H1 (cell line): ENCODE data around the gene EPS8. TPM values are rescaled to one million over a fixed set of nuclear protein-coding genes. Genes with fewer than 3 reads are reported as not detected.

Source experiments
- CTCF ChIA-PET: fragments of 300-600 bp; sonication (Branson Sonifier 250); formaldehyde crosslinking; loops from one replicate; lab custom pipeline; 2021; ENCODE audit not compliant: partially characterized antibody; lab: Charles Lee
- POLR2A ChIA-PET: fragments of 300-600 bp; sonication (Branson Sonifier 250); formaldehyde crosslinking; loops from one replicate; lab custom pipeline; 2021; ENCODE audit warnings: inconsistent platforms; ENCODE audit not compliant: partially characterized antibody; lab: Charles Lee
- DNase-seq, 2 experiments: peaks; one replicate each; pipeline versions ENCODE4 v3.0.0 to v3.0.0-alpha.2; 2010 to 2022; ENCODE audit warnings: low spot score in 2 of 2, low read depth in 1 of 2, mixed read lengths in 1 of 2
- FAIRE-seq: peaks from 2 replicates; lab custom pipeline; 2011; peaks lifted over from hg19 to GRCh38; lab: Jason Lieb, UNC
- H2AFZ ChIP-seq: 2 replicates; pipeline ENCODE4 v1.8.1; 2012; ENCODE audit warnings: low read length, inconsistent platforms
- H2AK5ac ChIP-seq: 2 replicates; pipeline ENCODE4 v1.6.1; 2013; ENCODE audit warnings: low read depth, low read length
- H2BK120ac ChIP-seq: replicated peaks from 2 replicates; pipeline ENCODE3; 2013; ENCODE audit warnings: low read depth, low read length, inconsistent platforms
- H2BK12ac ChIP-seq: 2 replicates; pipeline ENCODE4 v1.6.1; 2013; ENCODE audit warnings: low read depth, low read length
- H2BK15ac ChIP-seq: 2 replicates; pipeline ENCODE4 v1.6.1; 2013; ENCODE audit warnings: low read length
- H2BK20ac ChIP-seq: 2 replicates; pipeline ENCODE4 v1.6.1; 2013; ENCODE audit warnings: low read length
- H2BK5ac ChIP-seq: 2 replicates; pipeline ENCODE4 v1.6.1; 2013; ENCODE audit warnings: low read depth, low read length
- H3K14ac ChIP-seq: 2 replicates; pipeline ENCODE4 v1.6.1; 2013; ENCODE audit warnings: inconsistent platforms; ENCODE audit not compliant: insufficient read length
- H3K18ac ChIP-seq: 2 replicates; pipeline ENCODE4 v1.6.1; 2013; ENCODE audit warnings: low read length; ENCODE audit errors: extremely low read depth
- H3K23ac ChIP-seq: 2 replicates; pipeline ENCODE4 v1.6.1; 2013; ENCODE audit warnings: inconsistent platforms; ENCODE audit not compliant: insufficient read length
- H3K23me2 ChIP-seq: 2 replicates; pipeline ENCODE4 v1.6.1; 2013; ENCODE audit warnings: low read depth, low read length
- H3K27ac ChIP-seq: 2 replicates; pipeline ENCODE4 v1.6.1; 2011; ENCODE audit warnings: low read depth, low read length, inconsistent platforms
- H3K27me3 ChIP-seq, 4 experiments: replicated peaks in 1 of 4; 1 replicate in 1 of 4; 2 replicates in 3 of 4; pipeline versions ENCODE4 v1.6.1 to v1.8.1; 2011 to 2013; ENCODE audit warnings: low read length in 3 of 4, mild to moderate bottlenecking in 3 of 4, inconsistent platforms in 2 of 4, mixed read lengths in 2 of 4, moderate library complexity in 1 of 4; ENCODE audit not compliant: control insufficient read depth in 3 of 4, insufficient read depth in 3 of 4; ENCODE audit errors: extremely low read depth in 1 of 4
- H3K36me3 ChIP-seq, 4 experiments: 2 replicates each; pipeline versions ENCODE4 v1.6.1 to v1.8.1; 2011 to 2013; ENCODE audit warnings: mild to moderate bottlenecking in 4 of 4, low read length in 3 of 4, moderate library complexity in 2 of 4, control low read depth in 1 of 4, inconsistent platforms in 1 of 4; ENCODE audit not compliant: insufficient read depth in 4 of 4, control insufficient read depth in 2 of 4
- H3K4ac ChIP-seq: replicated peaks from 2 replicates; pipeline ENCODE3; 2013; ENCODE audit warnings: low read length, low read depth, mixed read lengths, inconsistent platforms; ENCODE audit not compliant: insufficient read length
- H3K4me1 ChIP-seq, 4 experiments: replicated peaks in 1 of 4; 1 replicate in 1 of 4; 2 replicates in 3 of 4; pipeline versions ENCODE4 v1.6.1 to v1.8.1; 2011 to 2013; ENCODE audit warnings: low read length in 3 of 4, inconsistent platforms in 2 of 4, mixed read lengths in 1 of 4; ENCODE audit not compliant: insufficient read depth in 4 of 4, control insufficient read depth in 3 of 4
- H3K4me2 ChIP-seq, 2 experiments: 2 replicates each; pipeline versions ENCODE4 v1.6.1 to v1.8.1; 2011 to 2013; ENCODE audit warnings: low read depth in 2 of 2, low read length in 2 of 2, control low read depth in 1 of 2, inconsistent platforms in 1 of 2, mild to moderate bottlenecking in 1 of 2; ENCODE audit not compliant: insufficient read depth in 1 of 2
- H3K4me3 ChIP-seq, 4 experiments: fragments of 200-600, 300-600 bp in 1 of 4; sonication (generic), shearing (Covaris generic), sonication (Bioruptor Twin) in 1 of 4; 2 replicates each; pipeline versions ENCODE4 v1.5.1 to v1.8.1; 2011 to 2016; ENCODE audit warnings: low read length in 4 of 4, low read depth in 3 of 4, control low read depth in 2 of 4, inconsistent platforms in 2 of 4, mild to moderate bottlenecking in 2 of 4, mixed read lengths in 1 of 4, moderate library complexity in 1 of 4; ENCODE audit not compliant: insufficient read depth in 2 of 4; ENCODE audit errors: extremely low read depth in 1 of 4
- H3K56ac ChIP-seq: replicated peaks from 2 replicates; pipeline ENCODE3; 2013; ENCODE audit warnings: low read depth, mild to moderate bottlenecking, mixed read lengths, low read length, inconsistent platforms; ENCODE audit not compliant: insufficient read length
- H3K79me1 ChIP-seq: 2 replicates; pipeline ENCODE4 v1.6.1; 2013; ENCODE audit warnings: low read depth, low read length, control low read depth
- H3K79me2 ChIP-seq, 2 experiments: 2 replicates each; pipeline versions ENCODE4 v1.6.1 to v1.8.1; 2012 to 2013; ENCODE audit warnings: low read length in 2 of 2, mild to moderate bottlenecking in 2 of 2, inconsistent platforms in 1 of 2; ENCODE audit not compliant: insufficient read depth in 2 of 2, control insufficient read depth in 1 of 2
- H3K9ac ChIP-seq, 4 experiments: replicated peaks in 1 of 4; 1 replicate in 1 of 4; 2 replicates in 3 of 4; pipeline versions ENCODE4 v1.6.1 to v1.8.1; 2011 to 2013; ENCODE audit warnings: low read depth in 3 of 4, low read length in 3 of 4, control low read depth in 2 of 4, mild to moderate bottlenecking in 2 of 4, moderate library complexity in 2 of 4, inconsistent platforms in 1 of 4; ENCODE audit errors: extremely low read depth in 1 of 4
- H3K9me3 ChIP-seq, 2 experiments: 2 replicates each; pipeline versions ENCODE4 v1.6.1 to v1.8.1; 2012 to 2013; ENCODE audit warnings: mild to moderate bottlenecking in 2 of 2, moderate library complexity in 2 of 2, control low read depth in 1 of 2, inconsistent platforms in 1 of 2, low read depth in 1 of 2, low read length in 1 of 2, mixed read lengths in 1 of 2; ENCODE audit not compliant: insufficient read depth in 2 of 2
- H4K20me1 ChIP-seq, 2 experiments: replicated peaks in 1 of 2; 2 replicates each; pipeline versions ENCODE3 to v1.8.1; 2011 to 2013; ENCODE audit warnings: inconsistent platforms in 2 of 2, low read length in 2 of 2, mild to moderate bottlenecking in 1 of 2; ENCODE audit not compliant: insufficient read depth in 2 of 2, control insufficient read depth in 1 of 2
- H4K5ac ChIP-seq: 2 replicates; pipeline ENCODE4 v1.6.1; 2013; ENCODE audit warnings: low read length, low read depth, mixed read lengths, inconsistent platforms; ENCODE audit not compliant: insufficient read length
- H4K8ac ChIP-seq: 2 replicates; pipeline ENCODE4 v1.8.0; 2013; ENCODE audit warnings: mild to moderate bottlenecking, moderate library complexity, low read length, inconsistent platforms; ENCODE audit not compliant: insufficient read depth; ENCODE audit errors: extremely low read depth
- H4K91ac ChIP-seq: replicated peaks from 2 replicates; pipeline ENCODE3; 2013; ENCODE audit warnings: low read length, mixed read lengths, inconsistent platforms; ENCODE audit not compliant: insufficient read length
- ATF2 ChIP-seq: IDR thresholded peaks from 2 replicates; pipeline ENCODE4 v1.6.1; 2012; ENCODE audit warnings: low read length, inconsistent platforms
- CBX5 ChIP-seq: fragments of 300-800, 300-1000 bp; sonication (generic); IDR thresholded peaks from 2 replicates; pipeline ENCODE4 v1.7.1; 2016; ENCODE audit warnings: antibody characterized with exemption, low read length, low read depth
- CBX8 ChIP-seq: fragments of 300-800, 300-1000 bp; sonication (generic); IDR thresholded peaks from 2 replicates; pipeline ENCODE4 v1.7.1; 2016; ENCODE audit warnings: low read depth, low read length, borderline replicate concordance
- E2F6 ChIP-seq: IDR thresholded peaks from 2 replicates; pipeline ENCODE4 v1.6.1; 2012; ENCODE audit warnings: inconsistent platforms
- POLR2AphosphoS5 ChIP-seq: IDR thresholded peaks from 2 replicates; pipeline ENCODE4 v1.6.1; 2011; ENCODE audit warnings: low read depth, low read length
- RXRA ChIP-seq: IDR thresholded peaks from 2 replicates; pipeline ENCODE4 v1.6.1; 2011; ENCODE audit warnings: low read depth, mild to moderate bottlenecking, low read length, moderate library complexity; ENCODE audit not compliant: insufficient read depth
- SP1 ChIP-seq: IDR thresholded peaks from 2 replicates; pipeline ENCODE4 v1.6.1; 2011; ENCODE audit warnings: low read depth, low read length
- SP2 ChIP-seq: IDR thresholded peaks from 2 replicates; pipeline ENCODE4 v1.6.1; 2012; ENCODE audit warnings: mild to moderate bottlenecking, low read length, inconsistent platforms
- SUZ12 ChIP-seq: fragments of 200-600 bp; sonication (generic); IDR thresholded peaks from 2 replicates; pipeline ENCODE4 v1.6.1; 2012; ENCODE audit warnings: mild to moderate bottlenecking, inconsistent platforms, low read length, moderate library complexity, mixed read lengths
- ZNF274 ChIP-seq: IDR thresholded peaks from 2 replicates; pipeline ENCODE4 v1.7.0; 2012; ENCODE audit warnings: low read length, borderline replicate concordance; ENCODE audit errors: extremely low read depth
- WGBS, 2 experiments: shearing (Covaris generic) in 1 of 2; methylation state at CpG; one replicate each; pipeline versions ENCODE4 v1.1.6 to v1.1.7; 2013 to 2015; ENCODE audit warnings: low lambda C conversion rate in 2 of 2, mixed read lengths in 2 of 2, inconsistent platforms in 1 of 2, low coverage in 1 of 2, missing lambda C conversion rate in 1 of 2; ENCODE audit not compliant: insufficient replicate concordance in 2 of 2, insufficient coverage in 1 of 2, insufficient read length in 1 of 2; ENCODE audit errors: extremely low coverage in 1 of 2, missing lambda C conversion rate in 1 of 2; 5-methylcytosine and 5-hydroxymethylcytosine counted together
- polyA plus RNA-seq, 7 experiments: library from polyadenylated mRNA; depleted of rRNA in 3 of 7; stranded (reverse) in 5 of 7; unstranded in 2 of 7; fragments of >200 nt in 5 of 7; fragments of 200-250 nt in 2 of 7; gene quantifications; 1 replicate in 5 of 7; 2 replicates in 1 of 7; 4 replicates in 1 of 7; pipeline versions ENCODE4 v1.2.1 to v1.2.3, GENCODE V29; 2011 to 2013; ENCODE audit warnings: missing spikeins in 2 of 7, mixed read lengths in 2 of 7
- total RNA-seq: library from RNA; stranded (reverse); fragmentation: NEBNext Ultra II Directional; extraction: Animal tissue kit (Norgen Biotek cat#: 25700); gene quantifications from 2 replicates; pipeline ENCODE4 v1.2.1, GENCODE V29; 2021

EPS8 gene
- total and polyA plus RNA-seq, 2 of the 8 experiments (the other 6 are each of a cell fraction or from before 2014, with no cell fraction given) = 3.0 to 4.6 TPM

- Histone ChIP-seq H3K9me3 (no peaks in the 10 kb centered on the region), H2BK5ac (no peak overlapping the region), H3K4ac (no peak overlapping the region), H2BK20ac (no peak overlapping the region), H4K5ac (no peak overlapping the region), H3K23me2 (0 out of 2 replicates have a peak, but pooled peaks cover 1% of the 10 kb centered on the region), H3K4me2 (no peak overlapping the region), H2AK5ac (no peak overlapping the region), H3K56ac (no peak overlapping the region), H3K9ac (no peak overlapping the region), H3K4me1 (no peaks in the 10 kb centered on the region), H3K14ac (no peak overlapping the region), H2BK12ac (no peak overlapping the region), H2BK120ac (no peak overlapping the region), H3K79me2 (no peaks in the 10 kb centered on the region), H3K27ac (no peak overlapping the region), H3K79me1 (no peaks in the 10 kb centered on the region), H3K18ac (no peak overlapping the region), H4K20me1 (no peaks in the 10 kb centered on the region), H4K91ac (no peak overlapping the region), H3K4me3 (no peak overlapping the region), H4K8ac (no peak overlapping the region)
- POLR2A ChIA-PET = no interaction called here
- no peak for DNase-seq
- WGBS, 2 experiments = 92% methylated on average over 7 of the region's 7 CpGs; no CpG with 5 or more reads in 1 of the 2 experiments
- TF ChIP-seq RXRA (no peak), ZNF274 (no peak), E2F6 (no peak), CBX8 (no peak), SUZ12 (no peak), SP1 (no peak), SP2 (no peak), ATF2 (no peak), CBX5 (no peak), POLR2AphosphoS5 (no peak)
- TF ChIP-seq, all 59 proteins: peak for 0
- Histone ChIP-seq H3K23ac (no peak overlapping the region), H2BK15ac (no peak overlapping the region), H3K36me3 (no peaks in the 10 kb centered on the region), H3K27me3 (no peaks in the 10 kb centered on the region), H2AFZ (no peak overlapping the region)
- CTCF ChIA-PET = no interaction called here
- FAIRE-seq = no peak
Measured at GRCh38 chr12:15600223-15600935, 188.8 kb downstream of the EPS8 start.
